ENCODE measurements around the gene TBX2. TPM values are rescaled to one million over a fixed set of nuclear protein-coding genes. Genes with fewer than 3 reads are reported as not detected.
"Not testable (repeated sequence)": the region's sequence is repeated elsewhere in the genome, so short reads cannot be mapped to it uniquely, and the experiment has no call there.

TBX2 gene
- total RNA-seq, 1 experiment from 2014 or later, result 0.08 TPM

GRCh38 chr17:61429831-61430230 lies 30.2 kb downstream of the TBX2 start:
- not testable (repeated sequence) for DNase-seq (ENCODE audit: low spot score)

DNA sequence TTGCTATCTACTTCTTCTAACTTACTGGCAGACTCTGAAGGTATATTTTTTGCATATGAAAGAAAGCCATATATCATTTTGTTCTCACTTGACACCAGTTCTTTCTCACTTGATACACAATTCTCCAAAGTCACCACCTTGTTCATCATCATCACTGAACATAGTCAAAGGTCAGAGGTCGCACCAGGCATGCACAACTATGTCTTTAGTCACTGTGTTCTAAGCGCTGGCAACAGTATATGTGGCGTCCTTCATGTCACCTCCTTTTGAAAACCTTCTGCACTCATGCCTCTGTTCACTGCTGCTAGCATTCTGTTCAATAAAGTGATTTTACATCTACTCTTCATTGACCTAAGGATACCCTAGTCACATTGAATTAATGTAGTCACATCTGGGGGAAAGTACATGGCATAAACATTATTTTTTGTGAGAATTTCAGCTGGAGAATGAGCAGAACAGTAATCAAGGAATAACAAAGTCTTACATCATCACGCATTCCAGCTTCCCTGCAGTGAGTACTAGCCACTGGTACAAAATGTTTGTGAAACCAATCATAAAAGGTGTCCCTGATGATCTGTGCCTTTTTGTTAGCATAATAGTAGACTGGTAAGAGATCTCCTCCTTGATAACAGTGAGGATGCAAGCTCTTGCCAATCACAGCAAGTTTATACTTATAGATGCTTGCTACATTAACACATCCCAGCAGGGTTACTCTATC lies 32.1 kb downstream of the TBX2 start:
- no peak for DNase-seq (ENCODE audit: low spot score)

GRCh38 chr17:61436273-61436672 lies 36.6 kb downstream of the TBX2 start:
- DNase-seq (ENCODE audit: low spot score), result no peak

DNA sequence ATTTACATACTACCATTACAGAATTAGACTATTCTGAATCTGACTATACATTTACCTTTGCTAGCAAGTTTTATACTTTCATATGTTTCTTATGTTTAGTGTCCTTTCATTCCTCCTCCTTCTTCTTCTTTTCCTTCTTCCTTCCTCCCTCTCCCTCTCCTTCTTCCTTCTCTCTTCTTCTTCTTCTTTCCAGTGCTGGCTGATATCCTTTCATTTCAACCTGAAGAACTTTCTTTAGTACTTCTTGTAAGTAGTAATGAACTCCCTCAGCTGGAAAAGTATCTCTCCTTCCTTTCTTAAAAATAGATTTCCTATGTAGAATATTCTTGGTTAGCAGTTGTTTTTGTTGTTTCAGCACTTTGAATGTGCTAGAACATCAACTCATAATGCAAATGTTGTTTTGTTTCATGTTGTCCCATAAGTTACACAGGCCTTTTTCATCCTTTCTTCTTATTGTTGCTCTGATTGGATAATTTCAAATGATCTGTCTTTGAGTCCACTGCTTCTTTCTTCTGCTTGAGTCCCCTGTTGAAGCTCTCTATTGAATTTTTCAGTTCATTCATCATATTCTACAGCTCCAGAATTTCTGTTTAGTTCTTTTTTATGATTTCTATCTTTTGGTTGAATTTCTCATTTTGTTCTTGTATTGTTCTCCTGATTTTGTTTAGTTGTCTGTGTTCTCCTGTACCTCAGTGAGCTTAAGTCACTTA lies 37.5 kb downstream of the TBX2 start:
- no peak for DNase-seq (ENCODE audit: low spot score)

GRCh38 chr17:61440697-61441096 lies 41.1 kb downstream of the TBX2 start:
- no peak for DNase-seq (ENCODE audit: low spot score)

GRCh38 chr17:61441507-61441906 lies 41.9 kb downstream of the TBX2 start:
- DNase-seq (ENCODE audit: low spot score), result not testable (repeated sequence)

GRCh38 chr17:61442136-61442775 lies 42.6 kb downstream of the TBX2 start:
- DNase-seq (ENCODE audit: low spot score), result no peak

GRCh38 chr17:61442878-61443474 lies 43.3 kb downstream of the TBX2 start:
- DNase-seq (ENCODE audit: low spot score), result no peak

DNA sequence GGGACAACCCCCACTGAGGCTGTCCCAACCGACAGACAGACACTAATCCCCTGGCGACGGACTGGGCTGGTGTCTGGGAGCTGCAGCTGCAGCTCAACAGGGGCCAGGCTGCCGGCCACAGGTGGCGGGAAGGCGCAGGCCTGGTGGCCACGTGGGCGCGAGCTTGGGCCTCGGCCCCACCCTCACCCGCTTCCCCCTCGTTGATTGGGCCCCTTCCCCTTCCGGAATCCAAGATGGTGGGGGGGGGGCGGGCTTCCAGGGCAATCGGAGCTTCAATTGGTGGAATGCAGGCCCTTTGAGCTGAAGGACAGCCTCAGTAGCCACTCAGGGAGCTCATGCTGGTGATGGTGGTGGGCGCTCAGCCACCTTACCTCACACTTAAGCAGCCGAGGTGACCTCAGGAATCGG lies 43.8 kb downstream of the TBX2 start:
- no peak for DNase-seq (ENCODE audit: low spot score)

DNA sequence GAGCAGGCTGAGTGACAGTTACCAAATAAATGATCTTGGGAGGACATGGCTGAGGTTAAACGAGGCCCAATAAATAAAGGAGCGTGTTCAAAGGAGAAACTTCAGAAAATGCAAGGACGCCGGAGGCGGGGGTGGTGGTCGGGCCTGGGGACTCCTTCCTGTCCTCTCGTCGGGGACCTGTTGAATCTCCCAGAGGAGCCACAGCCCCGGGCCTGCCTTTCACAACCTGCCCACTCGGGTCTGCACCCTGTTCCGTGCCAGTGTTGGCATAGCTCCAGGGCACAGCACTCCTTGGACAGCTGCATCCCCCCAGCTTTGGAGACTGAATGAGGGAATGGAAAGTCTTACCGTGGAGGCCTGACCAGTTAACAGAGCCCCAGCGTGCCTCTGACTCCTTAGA lies 44.4 kb downstream of the TBX2 start:
- no peak for DNase-seq (ENCODE audit: low spot score)

- DNase-seq (ENCODE audit: low spot score), result no peak
These were observed 45.2 kb downstream of the TBX2 start for GRCh38 chr17:61444831-61445230.

- no peak for DNase-seq (ENCODE audit: low spot score)
These were observed 47.7 kb downstream of the TBX2 start for GRCh38 chr17:61447358-61447757.

DNA sequence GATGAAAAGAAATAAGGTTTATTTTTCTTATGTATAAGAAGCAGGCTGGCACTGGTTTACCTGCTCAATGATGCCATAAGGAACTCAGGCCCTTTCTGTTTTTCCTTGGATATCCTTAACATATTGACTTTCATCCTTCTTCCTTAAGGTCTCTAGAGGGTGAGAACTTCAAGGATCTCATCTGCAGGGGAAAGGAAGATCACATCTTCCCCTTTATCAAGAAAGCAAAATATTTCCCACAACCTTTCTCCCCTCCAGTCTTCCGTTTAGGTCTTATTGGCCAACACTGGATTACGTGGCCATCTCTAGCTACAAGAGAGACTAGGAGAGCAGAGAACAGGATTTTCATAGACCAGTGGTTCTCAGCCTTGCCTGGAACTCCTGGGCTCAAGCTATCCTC lies 48.4 kb downstream of the TBX2 start:
- DNase-seq (ENCODE audit: low spot score), result no peak

DNA sequence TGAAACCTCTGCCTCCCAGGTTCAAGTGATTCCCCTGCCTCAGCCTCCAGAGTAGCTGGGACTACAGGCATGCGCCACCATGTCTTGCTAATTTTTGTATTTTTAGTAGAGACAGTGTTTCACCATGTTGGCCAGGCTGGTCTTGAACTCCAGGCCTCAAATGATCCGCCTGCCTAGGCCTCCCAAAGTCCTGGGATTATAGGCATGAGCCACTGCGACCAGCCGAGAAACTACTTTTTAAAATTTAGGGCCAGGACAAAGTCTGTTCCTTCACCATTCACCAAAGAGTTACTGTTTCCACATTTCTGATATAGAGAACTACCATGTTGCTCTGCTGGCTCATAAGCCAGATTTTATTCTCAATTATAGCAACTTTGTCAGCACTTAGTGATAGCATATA lies 49.5 kb downstream of the TBX2 start:
- not testable (repeated sequence) for DNase-seq (ENCODE audit: low spot score)

GRCh38 chr17:61449707-61450640 lies 50.3 kb downstream of the TBX2 start:
- no peak for DNase-seq (ENCODE audit: low spot score)

DNA sequence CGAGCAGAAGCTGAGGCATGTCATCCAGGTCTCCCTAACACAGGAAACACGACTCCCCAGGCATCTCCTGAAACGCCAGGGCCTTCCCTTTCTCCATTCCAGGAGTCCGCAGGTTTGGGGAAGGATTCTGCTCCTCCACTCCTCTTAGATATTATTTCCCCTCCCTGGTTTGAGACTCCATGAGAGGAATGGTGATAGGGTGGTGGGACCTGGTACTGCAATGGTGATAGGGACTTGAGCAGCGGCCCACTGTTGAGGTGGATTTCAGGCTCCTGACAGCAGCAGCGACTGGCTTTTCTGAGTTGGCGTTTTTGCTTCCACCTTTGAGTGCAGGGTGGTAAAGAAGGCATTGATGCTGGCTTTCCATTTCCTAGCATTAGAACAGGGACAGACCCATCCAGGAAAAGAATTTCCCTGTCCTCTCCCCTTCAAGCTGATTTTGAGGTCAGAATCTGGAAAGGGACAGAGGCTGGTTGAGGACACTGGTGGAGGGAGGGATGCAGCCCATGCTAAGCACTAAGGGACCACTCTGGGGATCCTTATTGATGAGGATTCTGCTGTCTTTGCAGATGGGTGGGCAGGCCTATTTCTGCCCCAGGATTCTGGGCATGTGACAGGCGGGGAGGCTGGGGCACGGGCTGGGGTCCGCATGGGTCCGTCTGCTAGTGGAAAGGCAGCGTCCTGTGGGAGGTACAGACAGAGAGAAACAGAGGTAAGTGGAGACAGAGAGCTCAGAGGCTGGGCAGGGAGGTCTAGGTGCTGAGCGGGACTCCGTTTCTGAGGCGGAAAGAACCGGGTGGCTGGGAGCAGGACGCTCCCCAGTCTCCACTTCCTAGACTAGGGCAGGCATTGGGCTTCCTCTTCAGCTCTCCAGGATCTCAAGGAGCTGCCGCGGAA lies 51.2 kb downstream of the TBX2 start:
- no peak for DNase-seq (ENCODE audit: low spot score)

- DNase-seq (ENCODE audit: low spot score), result no peak
These were observed 52.1 kb downstream of the TBX2 start for GRCh38 chr17:61451538-61452300.

DNA sequence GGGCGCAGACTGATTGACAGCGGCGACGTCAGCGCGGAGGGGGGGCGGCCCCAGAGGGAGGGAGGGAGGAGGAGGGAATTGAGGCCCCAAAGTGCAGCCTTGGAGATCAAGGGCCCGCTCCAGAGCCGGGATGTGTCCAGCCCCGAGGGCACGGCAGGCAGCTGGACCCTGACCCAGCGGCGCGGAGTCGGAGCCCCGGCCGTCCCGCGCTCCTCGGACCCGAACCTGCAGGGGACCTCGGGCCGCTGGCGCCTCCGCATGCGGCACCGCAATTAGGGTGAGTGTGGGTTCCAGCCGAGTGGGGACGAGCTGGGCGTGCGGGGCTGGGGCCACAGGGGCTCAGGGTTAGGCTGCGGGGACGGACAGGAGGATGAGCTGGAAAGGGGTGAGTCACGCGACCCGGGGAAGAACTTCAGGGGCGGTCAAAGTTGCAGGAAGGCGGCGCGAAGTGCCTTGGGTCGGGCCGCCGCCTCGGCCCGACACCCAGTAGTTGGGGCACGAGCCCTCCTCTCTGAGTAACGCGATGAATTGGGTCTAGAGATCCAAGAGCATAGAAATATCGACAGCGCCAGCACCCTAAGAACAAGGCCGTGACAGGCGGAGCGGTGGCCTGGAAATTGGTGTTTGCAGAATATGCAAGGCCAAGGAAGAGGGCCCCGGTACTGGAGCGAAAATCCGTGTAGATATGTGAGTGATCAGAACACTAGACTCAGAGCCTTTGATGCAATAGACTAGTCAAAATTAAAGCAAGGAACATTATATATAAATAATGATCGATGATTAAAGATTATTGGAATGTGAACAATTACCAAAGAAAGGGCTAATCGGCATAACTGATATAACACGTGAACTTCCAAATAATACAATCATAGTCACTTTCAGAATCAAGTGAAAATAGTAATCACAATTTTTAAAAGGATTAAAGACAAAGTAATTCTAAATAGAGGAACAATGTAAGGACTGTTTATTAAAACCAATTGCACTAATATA lies 53.0 kb downstream of the TBX2 start, which contains the start of gene TBX4:
Gene TBX4, plus strand, starts transcription at position 122 of the 990 bp plus-strand sequence. CDS start 4,069 bp downstream, outside the sequence.
- no peak for DNase-seq (ENCODE audit: low spot score)
